Measurements from ENCODE around the gene BTBD9.

- TF ChIP-seq CTCF (IDR thresholded peaks at IDR 0.05) = no peak
- no peak for TF ChIP-seq POLR2A (IDR thresholded peaks at IDR 0.05)
- no peak for TF ChIP-seq POLR2AphosphoS5 (IDR thresholded peaks at IDR 0.05; ENCODE audit: insufficient read depth in 1 of 2, low read depth in 1 of 2)
Measured at GRCh38 chr6:38192011-38192410, 447.7 kb downstream of the BTBD9 start.

Data from vagina (tissue), 2 donors.